ENCODE data around the gene ARHGEF16.

The ARHGEF16 gene

DNA sequence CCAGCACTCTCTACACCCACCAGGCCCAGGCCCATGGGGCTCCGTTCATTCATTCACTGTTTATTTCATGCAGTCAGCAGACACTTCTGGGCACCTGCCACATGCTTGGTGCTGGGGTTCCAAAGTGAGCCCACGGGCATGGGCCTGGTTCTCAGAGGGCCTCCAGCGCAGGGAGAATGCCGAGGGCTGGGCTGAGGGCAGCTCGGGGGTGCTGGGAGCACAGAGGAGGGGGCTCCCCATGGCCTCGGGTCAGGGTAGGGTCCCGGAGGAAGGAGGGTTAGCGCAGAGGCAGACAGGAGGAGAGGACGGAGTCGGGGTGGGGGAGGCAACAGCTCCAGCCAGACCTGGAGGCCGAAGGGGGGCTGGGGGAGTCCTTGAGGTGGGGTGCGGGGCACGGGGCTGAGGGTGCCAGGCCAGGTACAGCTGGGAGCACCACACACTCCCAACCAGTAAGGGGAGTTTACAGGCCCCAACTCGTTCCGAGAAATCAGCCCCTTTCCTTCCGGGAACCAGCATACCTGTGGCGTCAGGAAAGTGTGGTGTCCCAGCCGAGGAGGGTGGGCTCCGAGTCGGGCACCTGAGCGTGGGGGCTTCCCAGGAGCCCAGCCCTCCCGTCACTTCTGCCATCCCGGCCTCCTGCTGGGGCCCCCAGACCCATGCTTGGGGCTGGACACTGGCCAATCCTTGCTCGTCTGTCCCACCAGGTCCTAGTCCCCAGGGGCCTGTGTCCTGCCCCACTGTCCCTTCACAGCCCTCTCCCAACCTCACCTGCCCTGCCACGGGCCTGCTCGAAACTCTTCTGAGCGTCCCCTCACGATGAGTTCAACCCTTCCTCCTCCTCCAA lies 10.8 kb downstream of the ARHGEF16 start:
- Mint-ChIP-seq H3K9me3 (no peaks in the 10 kb centered on the region), H3K27me3 (ENCODE audit: low read depth, poor library complexity) (peaks cover 3% of the 10 kb centered on the region), H3K4me1 (peaks cover 21% of the 10 kb centered on the region), H3K27ac (no peak overlapping the region), H3K36me3 (ENCODE audit: low read depth) (no peaks in the 10 kb centered on the region), H3K4me3 (no peak overlapping the region)
- TF ChIP-seq, protein P1, sequence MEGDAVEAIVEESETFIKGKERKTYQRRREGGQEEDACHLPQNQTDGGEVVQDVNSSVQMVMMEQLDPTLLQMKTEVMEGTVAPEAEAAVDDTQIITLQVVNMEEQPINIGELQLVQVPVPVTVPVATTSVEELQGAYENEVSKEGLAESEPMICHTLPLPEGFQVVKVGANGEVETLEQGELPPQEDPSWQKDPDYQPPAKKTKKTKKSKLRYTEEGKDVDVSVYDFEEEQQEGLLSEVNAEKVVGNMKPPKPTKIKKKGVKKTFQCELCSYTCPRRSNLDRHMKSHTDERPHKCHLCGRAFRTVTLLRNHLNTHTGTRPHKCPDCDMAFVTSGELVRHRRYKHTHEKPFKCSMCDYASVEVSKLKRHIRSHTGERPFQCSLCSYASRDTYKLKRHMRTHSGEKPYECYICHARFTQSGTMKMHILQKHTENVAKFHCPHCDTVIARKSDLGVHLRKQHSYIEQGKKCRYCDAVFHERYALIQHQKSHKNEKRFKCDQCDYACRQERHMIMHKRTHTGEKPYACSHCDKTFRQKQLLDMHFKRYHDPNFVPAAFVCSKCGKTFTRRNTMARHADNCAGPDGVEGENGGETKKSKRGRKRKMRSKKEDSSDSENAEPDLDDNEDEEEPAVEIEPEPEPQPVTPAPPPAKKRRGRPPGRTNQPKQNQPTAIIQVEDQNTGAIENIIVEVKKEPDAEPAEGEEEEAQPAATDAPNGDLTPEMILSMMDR (IDR thresholded peaks at IDR 0.05) = no peak
- DNase-seq = peak; percentile 1

DNA sequence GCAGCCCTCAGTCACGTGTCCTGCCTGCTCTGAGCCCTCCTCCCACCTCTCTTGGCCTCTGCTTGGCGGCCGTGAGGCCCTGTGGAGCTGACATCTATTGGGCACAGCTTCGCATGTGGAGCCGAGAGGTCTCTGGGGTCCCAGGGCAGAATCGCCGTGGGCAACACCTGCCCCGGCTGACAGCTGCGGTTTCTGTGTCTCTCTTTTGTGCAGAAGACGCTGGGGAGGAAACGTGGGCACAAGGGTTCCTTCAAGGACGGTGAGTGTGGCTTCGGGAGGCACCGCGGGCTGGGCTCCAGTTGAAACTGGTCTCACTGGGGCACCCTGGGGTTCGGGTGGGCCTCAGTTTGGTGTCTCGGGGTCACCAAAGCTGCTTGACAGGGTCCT lies 11.5 kb downstream of the ARHGEF16 start:
- Mint-ChIP-seq H3K4me3 (no peak overlapping the region), H3K27me3 (ENCODE audit: low read depth, poor library complexity) (peaks cover 3% of the 10 kb centered on the region), H3K36me3 (ENCODE audit: low read depth) (no peaks in the 10 kb centered on the region), H3K9me3 (no peaks in the 10 kb centered on the region), H3K27ac (no peak overlapping the region), H3K4me1 (peaks cover 21% of the 10 kb centered on the region)
- TF ChIP-seq, protein P1 (IDR thresholded peaks at IDR 0.05) = no peak
- no peak for DNase-seq

DNA sequence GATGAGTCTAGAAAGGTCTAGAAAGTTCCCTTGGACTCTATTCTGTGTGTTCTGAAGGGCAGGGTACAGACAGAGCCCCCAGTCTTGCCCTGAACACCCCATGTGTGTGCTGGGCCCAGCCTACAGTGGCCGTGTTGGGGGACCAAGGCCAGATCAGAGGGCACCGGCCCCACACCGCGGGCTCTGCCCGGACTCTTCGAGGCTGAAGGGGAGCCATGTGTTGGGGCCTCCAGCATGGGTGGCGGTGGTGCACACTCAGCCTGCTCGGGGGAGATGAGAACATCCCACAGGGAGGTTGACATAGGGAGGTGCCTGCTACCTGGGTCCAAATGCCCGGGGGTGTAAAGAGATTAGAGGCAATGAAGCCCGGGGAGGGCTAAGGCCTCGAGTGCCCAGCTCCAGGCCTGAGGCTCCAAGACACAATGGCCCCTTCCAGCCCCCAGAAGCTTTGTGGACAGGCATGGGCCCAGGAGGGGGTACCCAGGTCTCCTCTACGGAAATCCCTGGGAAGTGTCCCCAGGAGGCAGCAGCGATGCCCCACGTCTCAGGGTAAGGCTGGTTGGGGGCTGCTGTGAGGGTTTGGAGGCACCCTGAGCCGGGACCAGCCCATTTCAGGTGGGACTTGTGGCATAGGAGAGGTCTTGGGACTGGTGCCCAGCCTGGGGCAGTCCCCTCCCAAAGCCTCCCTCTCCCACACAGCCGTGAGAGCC lies 12.1 kb downstream of the ARHGEF16 start:
- peaks cover 20% of the 10 kb centered on the region for H3K4me1 Mint-ChIP-seq
- no peak for DNase-seq

DNA sequence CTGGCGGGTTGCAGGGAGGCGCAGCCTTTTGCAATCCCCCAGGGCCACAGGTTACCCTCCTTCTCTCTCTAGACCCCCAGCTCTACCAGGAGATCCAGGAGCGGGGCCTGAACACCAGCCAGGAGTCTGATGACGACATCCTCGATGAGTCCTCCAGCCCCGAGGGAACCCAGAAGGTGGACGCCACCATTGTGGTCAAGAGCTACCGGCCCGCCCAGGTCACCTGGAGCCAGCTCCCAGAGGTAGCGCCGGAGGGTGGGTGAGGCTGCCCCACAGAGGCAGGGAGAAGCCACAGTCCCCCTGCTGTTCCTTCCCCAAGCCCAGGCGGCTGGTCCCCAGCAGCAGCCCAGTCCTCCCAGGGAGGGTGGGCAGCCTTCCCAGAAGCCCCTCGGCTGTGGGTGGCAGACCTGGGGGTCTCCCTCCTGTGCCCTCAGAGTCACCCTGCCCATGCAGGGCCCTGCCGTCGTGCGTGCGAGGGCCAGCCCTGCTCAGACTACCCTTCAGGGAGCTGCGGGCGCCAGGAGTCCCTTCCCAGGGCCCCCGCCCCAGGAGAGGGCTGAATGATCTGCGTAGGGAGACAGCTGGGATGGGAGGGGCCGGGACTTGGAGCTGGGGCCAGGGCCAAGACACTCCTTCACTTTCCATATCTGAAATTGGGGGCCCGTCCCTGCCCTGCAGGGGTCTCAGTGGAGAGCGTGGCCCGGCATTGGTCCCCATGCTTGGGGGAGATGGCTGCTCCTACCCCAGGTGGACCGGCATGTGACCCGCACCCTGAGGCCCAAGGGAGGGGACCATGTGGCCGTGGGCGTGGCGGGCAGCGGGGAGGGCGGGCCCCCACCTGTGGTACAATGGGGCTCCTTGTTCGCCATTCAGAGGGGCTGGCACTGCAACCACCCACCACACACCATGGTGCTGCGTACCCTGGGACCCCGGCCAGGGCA lies 12.9 kb downstream of the ARHGEF16 start:
- TF ChIP-seq, protein P1 (IDR thresholded peaks at IDR 0.05) = no peak
- Mint-ChIP-seq H3K9me3 (no peaks in the 10 kb centered on the region), H3K4me1 (peaks cover 25% of the 10 kb centered on the region), H3K36me3 (ENCODE audit: low read depth) (no peaks in the 10 kb centered on the region), H3K4me3 (no peak overlapping the region), H3K27ac (no peak overlapping the region), H3K27me3 (ENCODE audit: low read depth, poor library complexity) (peaks cover 3% of the 10 kb centered on the region)
- DNase-seq = no peak

More for the DNA sequence above, 12.1 kb downstream of the ARHGEF16 start:
- Mint-ChIP-seq H3K36me3 (ENCODE audit: low read depth) (no peaks in the 10 kb centered on the region), H3K27me3 (ENCODE audit: low read depth, poor library complexity) (peaks cover 3% of the 10 kb centered on the region), H3K27ac (no peak overlapping the region), H3K9me3 (no peaks in the 10 kb centered on the region), H3K4me3 (no peak overlapping the region)
- TF ChIP-seq, protein P1 (IDR thresholded peaks at IDR 0.05) = no peak

DNA sequence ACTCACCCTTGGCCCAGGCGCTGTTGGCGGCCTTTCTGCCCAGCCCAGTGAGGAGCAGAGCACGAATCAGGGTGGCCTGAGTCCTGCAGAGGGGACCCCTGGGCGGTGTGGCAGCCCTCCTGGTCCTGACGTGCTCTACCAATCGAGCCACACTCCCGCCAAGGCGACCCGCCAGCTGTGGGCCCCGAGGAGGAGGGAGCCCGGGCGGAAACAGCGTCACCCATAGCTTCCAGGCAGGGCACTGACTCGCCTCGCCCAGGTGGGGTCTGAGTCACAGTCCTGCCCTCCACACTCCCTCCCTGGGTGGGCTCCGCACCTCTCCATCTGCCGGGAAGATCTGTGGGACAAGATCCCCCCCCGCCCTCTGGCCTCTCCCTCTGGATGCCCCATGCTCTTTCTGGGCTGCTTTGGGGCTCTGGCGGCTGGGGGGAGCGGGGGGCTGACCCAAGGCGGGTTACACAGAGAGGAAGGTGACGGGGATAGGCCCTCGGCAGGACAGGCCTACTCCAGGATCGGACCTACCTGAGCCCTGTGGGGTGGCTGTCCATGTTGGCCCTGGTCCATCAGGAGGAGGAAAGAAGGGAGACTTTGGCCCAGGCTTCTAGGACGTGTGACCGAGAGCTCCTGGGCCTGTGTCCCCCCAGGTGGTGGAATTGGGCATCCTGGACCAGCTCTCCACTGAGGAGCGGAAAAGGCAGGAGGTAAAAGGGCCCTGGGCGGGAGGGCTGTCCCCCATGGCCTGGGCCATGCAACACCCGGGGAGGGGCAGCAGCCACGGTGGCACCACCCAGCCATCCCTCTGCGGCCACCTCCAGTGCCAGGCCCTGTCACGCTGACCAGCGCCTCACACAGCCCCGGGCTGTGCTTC lies 14.0 kb downstream of the ARHGEF16 start:
- Mint-ChIP-seq H3K9me3 (no peaks in the 10 kb centered on the region), H3K27ac (no peak overlapping the region), H3K36me3 (ENCODE audit: low read depth) (no peaks in the 10 kb centered on the region), H3K4me3 (no peak overlapping the region), H3K4me1 (peaks cover 31% of the 10 kb centered on the region), H3K27me3 (ENCODE audit: low read depth, poor library complexity) (peaks cover 3% of the 10 kb centered on the region)
- DNase-seq = peak; percentile 3
- TF ChIP-seq, protein P1 (IDR thresholded peaks at IDR 0.05) = no peak

All from nephron progenitor cell (in vitro differentiated cells).